GM18499 (cell line): ENCODE results near the gene SERPINA6.
"Not testable (repeated sequence)": the region's sequence is repeated elsewhere in the genome, so short reads cannot be mapped to it uniquely, and the experiment has no call there.

Experiments
- ATAC-seq: cut with Tn5 transposase; IDR thresholded peaks from one replicate; pipeline ENCODE4 v1.9.1; 2021; ENCODE audit warnings: moderate number of reproducible peaks; ENCODE audit not compliant: insufficient read depth, unreplicated experiment

SERPINA6 gene

GRCh38 chr14:94322648-94323570, at the start of gene SERPINA6:
Gene SERPINA6, minus strand, starts transcription at chr14:94323336. Its CDS starts 8,688 bp downstream, at chr14:94314648.
- no peak for ATAC-seq

DNA sequence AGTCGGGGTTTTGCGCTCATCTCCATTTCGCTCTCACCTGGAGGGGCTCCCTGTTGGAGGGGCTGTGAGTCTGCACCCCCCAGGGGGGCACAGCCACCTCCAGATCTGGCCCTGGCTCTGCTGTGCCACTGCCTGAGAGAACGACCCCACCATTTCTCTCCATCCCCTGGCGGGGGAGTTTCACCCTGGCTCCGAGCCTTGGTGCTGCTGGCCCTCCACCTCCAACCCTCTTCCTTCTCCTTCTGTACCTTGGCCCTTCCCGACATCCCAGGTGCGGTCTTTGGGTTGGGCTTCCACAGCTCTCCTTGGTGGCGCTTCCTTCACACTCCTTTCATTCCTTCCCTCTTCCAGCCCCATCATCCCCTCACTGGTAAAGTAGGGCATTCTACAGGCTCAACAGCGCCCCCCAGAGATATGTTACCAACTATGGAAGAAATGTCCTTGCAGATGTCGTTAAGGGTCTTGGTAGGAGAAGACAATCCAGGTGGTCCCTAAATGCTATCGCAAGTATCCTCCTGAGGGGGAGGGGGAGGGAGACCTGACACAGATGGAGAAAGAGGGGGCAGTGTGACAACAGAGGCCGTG, 49.0 kb upstream of the SERPINA6 start:
- ATAC-seq, result no peak

DNA sequence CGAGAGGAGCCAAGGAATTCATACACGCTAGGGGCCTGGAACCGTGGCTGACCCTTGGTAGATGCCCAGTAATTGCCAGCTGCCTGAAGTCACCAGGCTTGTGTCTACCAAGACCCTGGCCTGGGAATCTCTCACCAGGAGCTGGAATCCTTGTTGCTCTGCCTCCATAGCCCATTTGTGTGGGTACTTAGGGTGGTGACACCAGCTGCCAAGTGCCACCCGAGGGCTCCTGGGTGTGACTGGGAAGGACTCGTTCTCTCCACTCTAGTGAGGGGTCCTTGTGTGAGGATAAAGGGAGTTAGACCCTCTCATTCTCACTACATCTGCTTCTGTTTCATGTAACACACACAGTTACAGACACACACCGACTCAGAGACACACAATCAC, 47.4 kb upstream of the SERPINA6 start:
- no peak for ATAC-seq

DNA sequence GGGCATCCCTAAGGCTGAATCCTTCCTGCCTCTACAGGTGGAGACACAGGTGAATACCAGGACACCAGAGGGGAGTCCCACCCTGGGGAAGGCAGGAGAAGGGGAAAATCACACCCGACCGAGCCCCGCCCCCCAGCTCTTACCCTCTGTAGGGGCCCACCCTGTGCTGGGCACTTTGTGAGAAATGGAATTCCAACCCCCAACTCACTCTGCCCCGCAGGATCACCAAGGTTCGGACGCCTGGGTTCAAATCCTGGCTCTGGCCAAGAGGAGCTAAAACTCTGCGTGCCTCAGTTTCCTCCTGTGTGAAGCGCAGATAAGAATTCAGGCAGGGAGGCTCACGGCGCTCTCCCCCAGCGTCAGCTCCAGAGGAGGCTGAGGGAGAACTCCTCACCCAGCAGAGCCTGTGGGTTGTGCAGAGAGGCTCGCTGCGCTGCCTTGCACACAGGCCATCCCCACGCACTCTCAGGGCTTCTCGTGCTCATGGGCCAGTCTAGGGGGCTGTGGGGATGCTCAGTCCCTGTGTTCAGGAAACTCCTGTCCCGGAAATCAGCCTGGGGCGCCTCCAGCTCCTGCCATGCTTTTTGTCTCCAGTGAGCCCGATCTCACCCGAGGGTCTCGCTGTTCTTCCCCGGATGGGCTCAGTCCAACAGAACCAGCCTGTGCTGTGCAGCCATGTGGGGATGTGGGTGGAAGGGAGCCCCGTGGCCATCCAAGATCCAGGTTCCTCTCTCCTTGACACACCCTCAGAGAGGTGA, 46.8 kb upstream of the SERPINA6 start:
- ATAC-seq, result not testable (repeated sequence)

- ATAC-seq, result no peak
These were observed 45.8 kb upstream of the SERPINA6 start for GRCh38 chr14:94368956-94369355.

- no peak for ATAC-seq
These were observed 45.1 kb upstream of the SERPINA6 start for GRCh38 chr14:94368243-94368590.

DNA sequence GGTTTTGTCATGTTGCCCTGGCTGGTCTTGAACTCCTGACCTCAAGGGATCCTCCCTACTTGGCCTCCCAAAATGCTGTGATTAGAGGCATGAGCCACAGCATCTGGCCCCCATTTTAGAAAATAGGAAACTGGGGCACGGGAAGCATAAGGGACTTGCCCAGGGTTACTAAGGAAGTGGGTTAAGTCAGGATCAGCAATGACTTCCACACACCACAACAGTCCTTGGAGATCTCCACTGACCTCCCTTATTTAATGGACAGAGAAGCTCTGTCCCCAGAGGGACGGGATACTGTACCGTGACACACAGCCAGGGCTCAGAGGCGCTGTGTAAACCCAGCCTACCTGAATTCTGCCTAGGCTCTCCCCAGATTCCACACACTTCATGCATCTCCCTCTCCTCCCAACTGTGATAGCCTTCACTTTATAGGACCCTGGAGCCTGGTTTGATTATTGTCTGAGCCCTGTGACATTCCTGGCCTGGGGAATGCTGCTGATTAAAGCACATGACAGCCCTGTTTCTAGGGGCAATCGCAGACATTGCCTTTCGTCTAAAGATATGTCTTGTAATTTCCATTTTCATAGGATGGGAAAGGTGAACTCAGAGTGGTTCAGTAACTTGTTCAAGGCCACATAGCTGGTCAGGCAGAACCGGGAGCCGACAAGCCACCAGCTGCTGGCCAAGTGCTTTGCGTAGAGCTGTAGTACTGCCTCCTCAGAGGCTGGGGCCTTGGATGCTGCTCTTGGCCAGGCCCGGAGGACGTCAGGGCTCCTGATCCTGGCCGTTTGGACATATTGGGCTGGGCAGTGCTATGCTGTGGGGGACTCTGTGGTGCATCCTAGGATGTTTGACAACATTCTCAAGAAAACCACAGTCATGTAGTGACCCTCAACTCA, 44.5 kb upstream of the SERPINA6 start:
- no peak for ATAC-seq

DNA sequence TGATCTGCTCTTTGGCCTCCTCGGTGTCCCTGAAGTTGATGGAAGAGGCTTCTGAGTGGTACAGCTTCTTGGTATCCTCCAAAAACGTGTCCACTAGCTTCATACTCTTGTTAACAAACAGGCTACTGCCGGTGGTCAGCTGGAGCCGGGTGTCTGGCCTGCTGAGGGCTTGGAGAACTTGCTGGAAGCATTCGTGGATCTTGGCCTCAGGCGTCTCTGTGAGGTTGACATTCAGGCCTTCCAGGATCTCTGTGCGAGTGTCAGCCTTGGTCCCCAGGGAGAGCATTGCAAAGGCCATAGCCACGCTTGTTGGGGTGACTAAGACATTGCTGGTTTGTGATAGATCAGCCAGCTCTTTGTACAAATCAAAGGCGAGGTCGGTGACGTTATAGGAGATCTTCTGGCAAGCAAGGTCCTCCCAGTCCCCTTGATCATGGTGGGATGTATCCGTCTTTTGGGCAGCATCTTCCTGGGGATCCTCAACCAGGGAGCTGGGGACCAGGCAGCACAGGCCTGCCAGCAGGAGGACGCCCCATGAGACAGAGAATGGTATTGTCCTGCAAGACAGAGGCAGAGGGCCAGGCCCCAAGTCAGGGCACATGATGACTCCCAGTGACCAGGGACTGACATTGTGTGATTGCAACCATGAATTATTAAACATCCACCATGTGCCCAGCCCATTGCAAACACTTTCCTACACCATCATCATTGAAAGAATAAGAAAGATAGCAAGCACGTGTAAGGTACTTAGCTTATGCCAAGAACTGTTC, 43.2 kb upstream of the SERPINA6 start, which contains the start of gene SERPINA2:
SERPINA2 (minus strand) TSS at position 553 of the 770 bp plus-strand sequence.
- no peak for ATAC-seq

DNA sequence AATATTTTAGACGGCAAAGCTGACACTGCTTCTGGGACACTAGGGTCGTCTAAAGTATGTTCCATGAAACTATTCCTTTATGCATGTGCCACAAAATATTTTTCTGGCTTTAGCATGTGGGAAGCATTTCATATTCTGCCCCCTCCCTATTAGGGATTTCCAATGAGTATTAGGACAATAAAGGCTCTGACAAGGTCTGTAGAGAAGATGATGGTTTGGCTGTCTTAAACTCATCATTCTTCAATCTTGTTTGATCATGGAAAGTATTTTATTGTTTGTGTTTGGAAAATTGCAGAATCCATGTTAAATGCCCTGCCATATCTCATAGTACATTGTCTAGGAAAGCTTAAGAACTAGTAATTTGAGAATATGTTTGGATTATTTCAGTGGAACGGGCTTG, 42.5 kb upstream of the SERPINA6 start:
- ATAC-seq, result no peak

DNA sequence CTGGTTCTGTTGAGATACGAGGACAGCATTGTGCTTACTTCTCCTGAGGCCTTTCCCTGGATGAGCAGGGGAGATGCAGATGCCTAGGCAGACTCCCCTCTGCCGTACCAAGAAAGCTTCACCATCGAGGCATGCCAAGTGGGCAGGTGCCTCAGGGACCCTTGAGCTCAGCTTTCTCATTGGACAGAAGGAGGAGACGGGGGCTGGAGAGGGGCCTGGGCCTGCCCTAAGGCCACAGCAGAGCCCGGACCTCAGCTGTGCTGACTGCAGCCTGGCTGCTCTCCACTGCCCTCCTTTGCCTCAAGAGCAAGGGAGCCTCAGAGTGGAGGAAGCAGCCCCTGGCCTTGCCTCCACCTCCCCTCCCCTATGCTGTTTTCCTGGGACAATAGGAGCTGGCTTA, 41.8 kb upstream of the SERPINA6 start:
- ATAC-seq, result no peak

DNA sequence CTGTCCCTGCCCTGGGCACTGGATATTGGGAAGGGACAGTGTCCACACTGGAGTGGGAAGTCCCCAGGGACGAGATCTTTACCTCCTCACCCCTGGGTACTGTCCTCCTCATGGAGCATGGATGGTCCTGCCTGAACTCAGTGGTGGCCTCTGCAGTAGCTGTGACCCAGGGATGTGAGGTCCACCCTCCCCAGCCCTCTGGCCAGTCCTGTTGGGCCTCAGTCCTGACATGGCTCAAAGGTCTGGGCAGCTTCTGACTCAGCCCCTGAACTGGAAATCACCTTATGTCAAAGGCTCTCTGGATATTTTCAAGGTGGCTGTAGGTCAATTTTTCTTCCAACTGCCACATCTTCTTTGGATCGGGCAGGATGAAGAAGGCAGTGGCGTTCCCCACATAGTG, 40.9 kb upstream of the SERPINA6 start:
- no peak for ATAC-seq

DNA sequence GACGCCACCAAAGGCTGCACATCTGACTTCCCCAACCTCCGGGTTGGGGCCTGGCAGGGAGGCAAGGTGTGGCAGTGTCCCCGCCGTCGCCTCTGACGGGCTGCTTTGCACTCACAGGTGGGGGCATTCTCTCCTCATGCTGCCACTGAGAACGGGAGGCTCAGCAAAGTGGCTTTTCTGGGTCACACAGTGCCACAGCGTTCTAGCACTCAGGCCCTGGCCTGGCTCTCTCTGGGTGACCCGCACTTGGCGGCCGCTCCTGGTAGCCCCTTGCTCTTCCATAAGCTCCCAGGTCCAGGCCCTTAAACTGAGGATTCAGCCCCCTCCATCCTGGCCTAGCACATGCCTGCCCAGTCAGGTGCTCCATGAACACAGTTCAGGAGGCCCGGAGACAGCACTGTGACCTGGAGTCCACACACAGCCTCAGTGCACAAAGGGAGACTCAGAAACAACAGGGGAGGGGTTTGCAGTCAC, 40.1 kb upstream of the SERPINA6 start:
- no peak for ATAC-seq

- no peak for ATAC-seq
These were observed 39.5 kb upstream of the SERPINA6 start for GRCh38 chr14:94362614-94363133.

DNA sequence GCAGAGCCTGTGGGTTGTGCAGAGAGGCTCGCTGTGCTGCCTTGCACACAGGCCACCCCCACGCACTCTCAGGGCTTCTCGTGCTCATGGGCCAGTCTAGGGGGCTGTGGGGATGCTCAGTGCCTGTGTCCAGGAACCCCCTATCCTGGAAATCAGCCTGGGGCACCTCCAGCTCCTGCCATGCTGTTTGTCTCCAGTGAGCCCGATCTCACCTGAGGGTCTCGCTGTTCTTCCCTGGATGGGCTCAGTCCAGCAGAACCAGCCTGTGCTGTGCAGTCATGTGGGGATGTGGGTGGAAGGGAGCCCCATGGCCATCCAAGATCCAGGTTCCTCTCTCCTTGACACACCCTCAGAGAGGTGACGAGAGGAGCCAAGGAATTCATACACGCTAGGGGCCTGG, 38.5 kb upstream of the SERPINA6 start:
- no peak for ATAC-seq

DNA sequence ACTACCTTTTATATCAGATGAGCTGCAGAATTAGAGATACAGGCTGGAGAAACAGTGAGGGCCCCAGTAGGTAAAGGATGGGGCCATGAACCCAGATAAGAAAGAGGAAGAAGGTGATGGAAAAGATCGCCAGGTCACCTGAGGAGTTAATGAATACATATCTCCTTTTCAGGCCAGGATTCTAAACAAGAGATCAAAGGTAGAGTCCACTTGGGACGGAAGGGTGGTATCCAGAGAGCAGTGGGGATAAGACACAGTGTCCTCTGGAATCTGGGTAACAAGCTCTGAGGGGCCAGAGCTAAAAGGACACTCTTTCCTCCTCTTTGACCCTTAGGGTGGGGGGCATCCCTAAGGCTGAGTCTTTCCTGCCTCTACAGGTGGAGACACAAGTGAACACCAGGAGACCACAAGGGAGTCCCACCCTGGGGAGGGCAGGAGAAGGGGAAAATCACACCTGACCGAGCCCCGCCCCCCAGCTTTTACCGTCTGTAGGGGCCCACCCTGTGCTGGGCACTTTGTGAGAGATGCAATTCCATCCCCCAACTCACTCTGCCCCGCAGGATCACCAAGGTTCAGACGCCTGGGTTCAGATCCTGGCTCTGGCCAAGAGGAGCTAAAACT, 37.9 kb upstream of the SERPINA6 start:
- no peak for ATAC-seq

DNA sequence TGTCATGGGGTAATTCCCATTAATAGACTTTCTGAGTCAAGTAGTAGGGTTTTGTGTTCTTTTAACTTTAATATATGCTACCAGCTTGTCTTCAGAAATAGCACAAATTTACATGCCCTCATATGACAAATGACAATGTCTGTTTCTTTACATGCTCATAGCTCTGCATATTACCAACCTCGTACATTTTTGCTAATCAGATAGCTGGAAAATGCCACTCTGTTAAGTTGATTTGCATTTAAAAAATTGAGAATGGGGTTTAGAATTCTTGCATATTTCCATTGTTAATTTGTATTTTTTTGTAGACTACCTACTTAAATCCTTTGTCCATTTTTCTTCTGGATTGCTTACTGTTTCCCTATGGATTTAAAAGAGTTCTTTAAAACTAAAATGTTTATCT, 34.0 kb upstream of the SERPINA6 start:
- no peak for ATAC-seq

- no peak for ATAC-seq
These were observed 33.4 kb upstream of the SERPINA6 start for GRCh38 chr14:94356379-94357056.

GRCh38 chr14:94355191-94355794, 32.2 kb upstream of the SERPINA6 start:
- ATAC-seq, result no peak
